ENCODE measurements around the gene OR2A12. TPM values are rescaled to one million over a fixed set of nuclear protein-coding genes. Genes with fewer than 3 reads are reported as not detected.
"Not testable (repeated sequence)": the region's sequence is repeated elsewhere in the genome, so short reads cannot be mapped to it uniquely, and the experiment has no call there.

OR2A12 gene
- total RNA-seq, 4 donors from 2014 or later: not detected

DNA sequence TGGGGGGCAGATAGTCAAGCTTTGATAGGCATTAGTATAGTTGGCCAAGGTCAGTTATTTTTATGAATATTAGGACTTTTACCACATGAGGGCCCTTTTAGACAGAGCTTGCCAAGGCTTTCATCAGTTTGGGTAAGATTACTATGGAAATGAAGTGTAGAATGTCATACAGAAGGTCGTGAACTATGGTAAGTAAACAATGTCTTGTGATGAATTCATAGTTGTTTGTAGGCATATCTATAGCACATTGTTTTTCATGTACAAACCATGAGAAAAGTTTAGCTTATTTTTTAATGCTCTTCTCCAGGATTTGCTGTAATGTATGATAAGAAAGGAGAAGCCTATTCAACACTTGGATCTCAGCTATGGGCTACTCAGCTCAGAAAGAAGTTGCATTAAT lies 27.6 kb downstream of the OR2A12 start:
- ATAC-seq (ENCODE audit: low FRiP score) (no peak), DNase-seq (ENCODE audit: low spot score) (no peak)
- TF ChIP-seq CTCF (IDR thresholded peaks at IDR 0.05): no peak

- no peak for TF ChIP-seq CTCF (IDR thresholded peaks at IDR 0.05)
- no peak for ATAC-seq (ENCODE audit: low FRiP score)
- DNase-seq (ENCODE audit: low spot score): no peak
These were observed 32.3 kb downstream of the OR2A12 start for GRCh38 chr7:144118341-144118740.

GRCh38 chr7:144122876-144123275 lies 36.8 kb downstream of the OR2A12 start, which contains the start of gene OR2A14:
Gene OR2A14, plus strand, starts transcription at chr7:144123176. Its CDS starts 5,937 bp downstream, at chr7:144129113.
- no peak for TF ChIP-seq CTCF (IDR thresholded peaks at IDR 0.05)
- DNase-seq (ENCODE audit: low spot score): no peak
- no peak for ATAC-seq (ENCODE audit: low FRiP score)

DNA sequence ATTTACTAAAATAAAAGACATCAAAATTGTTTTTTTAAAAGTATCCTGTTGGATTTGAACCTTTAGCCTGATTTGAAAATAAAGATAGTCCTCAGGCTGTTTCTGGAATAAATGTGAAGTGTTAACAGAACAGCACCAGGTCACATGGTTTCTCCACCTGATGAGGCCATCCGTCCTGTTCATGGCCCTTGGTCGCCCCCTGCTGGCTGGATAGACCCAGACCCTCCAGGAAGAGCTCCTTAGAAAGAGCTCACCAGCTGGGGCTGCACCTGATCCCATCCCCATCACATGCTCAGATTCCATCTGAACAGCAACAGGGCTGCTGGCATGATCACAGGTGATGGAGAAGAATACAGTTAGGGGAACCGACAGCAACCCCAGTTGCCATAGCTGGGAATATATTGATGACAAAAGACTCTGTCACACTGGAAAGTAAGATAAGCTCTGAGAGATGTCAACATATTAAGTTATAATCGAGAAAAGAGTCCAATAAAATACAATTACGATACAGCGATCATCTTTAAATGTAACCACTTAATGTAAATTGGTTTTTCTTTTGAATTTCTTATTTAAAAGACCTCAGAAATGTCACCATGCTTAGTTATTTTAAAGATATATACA lies 41.7 kb downstream of the OR2A12 start:
- ATAC-seq (ENCODE audit: low FRiP score) (peak; percentile 87), DNase-seq (ENCODE audit: low spot score) (peak; percentile 96)
- TF ChIP-seq CTCF (IDR thresholded peaks at IDR 0.05): peak in 1 of 3 donors; percentile 47

- not testable (repeated sequence) for DNase-seq (ENCODE audit: low spot score); ATAC-seq (ENCODE audit: low FRiP score)
These were observed 43.5 kb downstream of the OR2A12 start for GRCh38 chr7:144129601-144130000.

DNA sequence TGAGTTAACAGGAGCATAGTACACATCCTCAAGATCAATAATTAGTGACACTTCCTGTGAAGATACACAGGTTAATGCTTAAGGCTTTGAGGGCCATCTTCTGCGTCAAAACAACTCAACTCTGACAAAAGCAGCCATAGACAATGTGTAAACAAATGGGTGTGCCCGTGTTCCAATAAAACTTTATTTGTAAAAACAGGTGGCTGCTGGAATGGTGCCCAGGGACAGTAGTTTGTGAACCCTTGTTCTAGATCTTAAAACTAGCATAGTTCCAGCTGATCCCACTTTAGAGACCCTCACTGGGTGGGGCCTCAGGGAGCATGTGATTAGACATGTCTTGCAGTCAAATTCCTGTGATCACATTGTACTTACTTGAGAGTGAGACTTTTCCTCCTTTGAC lies 44.7 kb downstream of the OR2A12 start:
- ATAC-seq (ENCODE audit: low FRiP score) (no peak), DNase-seq (ENCODE audit: low spot score) (no peak)
- no peak for TF ChIP-seq CTCF (IDR thresholded peaks at IDR 0.05)

GRCh38 chr7:144132262-144132661 lies 46.2 kb downstream of the OR2A12 start:
- DNase-seq (ENCODE audit: low spot score) (no peak), ATAC-seq (ENCODE audit: low FRiP score) (no peak)
- no peak for TF ChIP-seq CTCF (IDR thresholded peaks at IDR 0.05)
